HG02884 (cell line): ENCODE data around the gene TOM1.
"Not testable (repeated sequence)": the region's sequence is repeated elsewhere in the genome, so short reads cannot be mapped to it uniquely, and the experiment has no call there.

Experiments used
- ATAC-seq: cut with Tn5 transposase; IDR thresholded peaks from one replicate; pipeline ENCODE4 v1.9.1; 2021; ENCODE audit warnings: mild to moderate bottlenecking, moderate library complexity; ENCODE audit not compliant: unreplicated experiment

Gene TOM1

GRCh38 chr22:35393116-35394010 lies 93.7 kb downstream of the TOM1 start:
- ATAC-seq, result no peak

GRCh38 chr22:35394011-35394312 lies 94.3 kb downstream of the TOM1 start:
- ATAC-seq, result no peak

GRCh38 chr22:35394810-35395563 lies 95.3 kb downstream of the TOM1 start:
- ATAC-seq, result no peak

GRCh38 chr22:35396622-35397021 lies 96.9 kb downstream of the TOM1 start:
- not testable (repeated sequence) for ATAC-seq

- ATAC-seq, result no peak
Observed at GRCh38 chr22:35397095-35397904, 97.6 kb downstream of the TOM1 start.
